ENCODE data around the gene PCSK5.
"Not testable (repeated sequence)": the region's sequence is repeated elsewhere in the genome, so short reads cannot be mapped to it uniquely, and the experiment has no call there.

PCSK5 gene

DNA sequence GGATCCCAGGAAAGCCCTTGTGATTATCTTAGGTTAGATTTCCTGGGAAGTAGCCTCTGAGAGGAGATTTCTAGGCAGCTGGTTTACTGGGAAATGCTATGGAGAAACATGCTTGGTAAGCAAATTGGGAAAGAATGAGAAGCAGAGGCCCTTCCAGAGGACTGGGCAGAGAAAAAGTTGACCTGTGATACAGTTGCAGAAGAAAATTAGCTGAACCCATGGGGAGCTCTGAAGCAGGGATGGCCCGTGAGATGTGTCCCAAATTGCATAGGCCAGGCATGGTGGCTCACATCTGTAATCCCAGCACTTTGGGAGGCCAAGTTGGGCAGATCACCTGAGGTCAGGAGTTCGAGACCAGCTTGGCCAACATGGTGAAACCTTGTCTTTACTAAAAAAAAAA, 21.9 kb upstream of the PCSK5 start:
- H3K4me1 ChIP-seq (ENCODE audit: insufficient read depth, low read length); H3K9me3 ChIP-seq (ENCODE audit: low read length); H3K9ac ChIP-seq (ENCODE audit: low read length); H3K4me3 ChIP-seq (ENCODE audit: low read depth in 1 of 2, low read length in 2 of 2); H3K27ac ChIP-seq (ENCODE audit: low read depth, low read length); H3K36me3 ChIP-seq (ENCODE audit: insufficient read depth, low read length); H3K27me3 ChIP-seq (ENCODE audit: control insufficient read depth in 1 of 2, insufficient read depth in 2 of 2, low read length in 2 of 2): not testable (repeated sequence)

DNA sequence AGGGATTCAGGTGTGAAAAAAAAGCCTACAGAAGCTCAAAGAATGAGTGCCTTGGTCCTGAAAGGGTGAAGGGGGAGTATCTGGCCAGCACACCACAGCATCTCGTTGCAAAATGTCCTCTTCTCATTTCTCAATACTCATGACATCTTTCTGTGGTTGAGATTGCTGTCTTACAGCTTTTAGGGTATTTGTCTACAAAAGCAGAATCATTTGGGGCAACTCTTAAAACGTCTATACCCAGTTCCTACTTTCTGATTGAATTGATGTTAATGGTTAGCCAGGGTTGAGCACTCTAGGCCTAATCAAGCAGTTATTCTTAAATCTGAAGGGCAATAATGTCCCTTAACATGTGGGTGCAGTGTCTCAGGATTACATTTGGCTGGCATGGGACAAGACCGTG, 21.2 kb upstream of the PCSK5 start:
- H3K4me1 ChIP-seq (ENCODE audit: insufficient read depth, low read length): no peaks in the 10 kb centered on the region
- H3K36me3 ChIP-seq (ENCODE audit: insufficient read depth, low read length): no peaks in the 10 kb centered on the region
- H3K9ac ChIP-seq (ENCODE audit: low read length): no peak overlapping the region

DNA sequence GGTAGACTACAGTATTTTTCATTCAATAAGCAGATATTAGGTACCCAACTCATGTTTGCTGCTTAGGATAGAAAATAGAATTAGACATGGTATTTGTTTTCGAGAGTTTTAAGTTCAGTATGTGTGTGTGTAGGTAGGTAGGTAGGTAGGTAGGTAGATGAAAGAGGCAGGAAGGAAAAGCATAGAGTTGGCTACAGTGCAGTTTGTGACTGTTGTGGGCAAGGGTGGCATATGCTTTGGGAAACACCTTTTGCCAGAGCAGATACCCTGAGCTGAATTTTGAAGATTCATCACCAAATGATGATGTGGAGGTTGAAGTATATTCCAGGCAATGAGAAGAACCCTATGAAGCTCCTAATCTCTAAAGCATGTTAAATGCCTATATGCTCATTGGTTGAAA, 20.0 kb upstream of the PCSK5 start:
- H3K4me3 ChIP-seq (ENCODE audit: low read depth in 1 of 2, low read length in 2 of 2): no peak overlapping the region
- no peak overlapping the region for H3K27ac ChIP-seq (ENCODE audit: low read depth, low read length)
- no peaks in the 10 kb centered on the region for H3K9me3 ChIP-seq (ENCODE audit: low read length)
- H3K4me1 ChIP-seq (ENCODE audit: insufficient read depth, low read length): no peaks in the 10 kb centered on the region
- H3K36me3 ChIP-seq (ENCODE audit: insufficient read depth, low read length): no peaks in the 10 kb centered on the region
- H3K27me3 ChIP-seq (ENCODE audit: control insufficient read depth in 1 of 2, insufficient read depth in 2 of 2, low read length in 2 of 2): no peaks in the 10 kb centered on the region
- H3K9ac ChIP-seq (ENCODE audit: low read length): no peak overlapping the region

More for the DNA sequence above, 21.2 kb upstream of the PCSK5 start:
- no peaks in the 10 kb centered on the region for H3K27me3 ChIP-seq (ENCODE audit: control insufficient read depth in 1 of 2, insufficient read depth in 2 of 2, low read length in 2 of 2)
- no peak overlapping the region for H3K4me3 ChIP-seq (ENCODE audit: low read depth in 1 of 2, low read length in 2 of 2)
- H3K9me3 ChIP-seq (ENCODE audit: low read length): no peaks in the 10 kb centered on the region
- H3K27ac ChIP-seq (ENCODE audit: low read depth, low read length): no peak overlapping the region

DNA sequence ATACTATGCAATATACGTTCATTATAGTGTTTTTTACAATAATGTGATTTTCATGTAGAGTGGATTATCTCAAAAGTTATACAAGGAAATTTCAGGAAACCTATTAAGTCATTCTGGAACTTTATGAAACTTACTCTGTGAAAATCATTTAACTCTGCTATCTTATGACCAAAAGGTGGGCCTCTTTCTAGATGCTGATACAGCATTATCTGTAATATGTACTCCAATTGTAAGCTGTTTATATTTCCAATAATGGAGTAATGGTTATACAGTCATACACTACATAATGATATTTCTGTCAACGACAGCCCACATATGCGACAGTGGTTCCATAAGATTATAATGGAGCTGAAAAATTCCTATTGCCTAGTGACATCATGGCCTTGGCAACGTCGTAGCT, 18.8 kb upstream of the PCSK5 start:
- Histone ChIP-seq H3K4me3 (ENCODE audit: low read depth in 1 of 2, low read length in 2 of 2) (no peak overlapping the region), H3K4me1 (ENCODE audit: insufficient read depth, low read length) (no peaks in the 10 kb centered on the region), H3K27ac (ENCODE audit: low read depth, low read length) (no peak overlapping the region), H3K9me3 (ENCODE audit: low read length) (no peaks in the 10 kb centered on the region), H3K27me3 (ENCODE audit: control insufficient read depth in 1 of 2, insufficient read depth in 2 of 2, low read length in 2 of 2) (no peaks in the 10 kb centered on the region), H3K9ac (ENCODE audit: low read length) (no peak overlapping the region), H3K36me3 (ENCODE audit: insufficient read depth, low read length) (no peaks in the 10 kb centered on the region)

DNA sequence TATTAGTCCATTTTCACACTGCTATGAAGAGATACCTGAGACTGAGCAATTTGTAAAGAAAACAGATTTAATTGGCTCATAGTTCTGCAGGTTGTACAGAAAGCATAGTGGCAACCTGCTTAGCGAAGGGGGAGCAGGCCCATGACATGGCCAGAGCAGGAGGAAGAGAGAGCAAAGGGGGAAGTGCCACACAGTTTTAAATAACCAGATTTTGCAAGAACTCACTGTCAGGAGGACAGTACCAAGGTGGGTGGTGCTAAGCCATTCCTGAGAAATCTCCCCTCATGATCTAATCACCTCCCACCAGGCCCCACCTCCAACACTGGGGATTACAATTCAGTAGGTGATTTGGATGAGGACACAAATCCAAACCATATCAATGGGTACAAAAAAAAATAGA, 16.8 kb upstream of the PCSK5 start:
- Histone ChIP-seq H3K9me3 (ENCODE audit: low read length) (no peaks in the 10 kb centered on the region), H3K4me1 (ENCODE audit: insufficient read depth, low read length) (no peaks in the 10 kb centered on the region), H3K9ac (ENCODE audit: low read length) (no peak overlapping the region)

DNA sequence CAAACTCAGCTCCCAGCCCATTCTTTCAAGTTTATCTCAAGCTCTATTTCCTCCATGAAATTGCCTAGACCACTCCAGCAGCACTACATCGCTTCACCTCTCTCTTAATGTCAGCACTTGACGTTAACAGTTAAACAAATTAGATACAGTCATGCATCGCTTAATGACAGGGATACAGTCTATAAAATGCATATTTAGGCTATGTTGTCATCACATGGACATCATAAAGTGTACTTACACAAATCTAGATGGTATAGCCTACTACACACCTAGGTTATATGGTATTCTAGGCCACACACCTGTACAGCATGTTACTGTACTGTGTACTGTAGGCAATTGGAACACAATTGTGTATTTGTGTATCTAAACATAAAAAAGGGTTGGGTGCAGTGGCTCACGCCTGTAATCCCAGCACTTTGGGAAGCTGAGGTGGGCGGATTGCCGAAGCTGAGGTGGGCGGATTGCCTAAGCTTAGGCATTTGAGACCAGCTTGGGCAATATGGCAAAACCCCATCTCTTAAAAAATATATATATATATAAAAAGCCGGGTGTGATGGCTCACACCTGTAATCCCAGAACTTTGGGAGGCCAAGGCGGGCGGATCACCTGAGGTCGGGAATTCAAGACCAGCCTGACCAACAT, 13.4 kb upstream of the PCSK5 start:
- H3K9ac ChIP-seq (ENCODE audit: low read length): no peak overlapping the region
- H3K4me1 ChIP-seq (ENCODE audit: insufficient read depth, low read length): no peaks in the 10 kb centered on the region
- no peak overlapping the region for H3K4me3 ChIP-seq (ENCODE audit: low read depth in 1 of 2, low read length in 2 of 2)
- H3K27me3 ChIP-seq (ENCODE audit: control insufficient read depth in 1 of 2, insufficient read depth in 2 of 2, low read length in 2 of 2): no peaks in the 10 kb centered on the region
- no peaks in the 10 kb centered on the region for H3K36me3 ChIP-seq (ENCODE audit: insufficient read depth, low read length)
- H3K27ac ChIP-seq (ENCODE audit: low read depth, low read length): no peak overlapping the region
- H3K9me3 ChIP-seq (ENCODE audit: low read length): no peaks in the 10 kb centered on the region

More for the DNA sequence above, 16.8 kb upstream of the PCSK5 start:
- H3K27ac ChIP-seq (ENCODE audit: low read depth, low read length): no peak overlapping the region
- H3K27me3 ChIP-seq (ENCODE audit: control insufficient read depth in 1 of 2, insufficient read depth in 2 of 2, low read length in 2 of 2): no peaks in the 10 kb centered on the region
- no peaks in the 10 kb centered on the region for H3K36me3 ChIP-seq (ENCODE audit: insufficient read depth, low read length)
- H3K4me3 ChIP-seq (ENCODE audit: low read depth in 1 of 2, low read length in 2 of 2): no peak overlapping the region

DNA sequence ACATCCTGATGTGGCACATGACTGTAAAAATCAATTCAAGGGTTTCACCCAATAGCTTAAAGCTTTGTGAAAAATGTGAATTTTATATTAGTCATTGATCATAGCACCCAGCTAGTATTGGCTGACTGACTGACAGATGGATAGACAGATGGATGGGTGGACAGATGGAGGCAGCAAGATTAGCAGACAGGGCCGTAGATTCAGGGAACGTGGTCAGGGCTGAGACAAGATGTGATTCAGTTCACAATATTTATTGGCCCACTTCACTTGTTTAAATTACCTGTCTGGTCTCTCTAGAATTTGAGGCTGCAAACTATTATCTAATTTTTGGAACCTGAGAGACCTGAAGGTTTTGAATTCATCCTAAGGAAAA, 12.0 kb upstream of the PCSK5 start:
- no peaks in the 10 kb centered on the region for H3K9me3 ChIP-seq (ENCODE audit: low read length)
- no peaks in the 10 kb centered on the region for H3K36me3 ChIP-seq (ENCODE audit: insufficient read depth, low read length)
- no peaks in the 10 kb centered on the region for H3K4me1 ChIP-seq (ENCODE audit: insufficient read depth, low read length)
- H3K27me3 ChIP-seq (ENCODE audit: control insufficient read depth in 1 of 2, insufficient read depth in 2 of 2, low read length in 2 of 2): no peaks in the 10 kb centered on the region
- H3K4me3 ChIP-seq (ENCODE audit: low read depth in 1 of 2, low read length in 2 of 2): no peak overlapping the region
- H3K9ac ChIP-seq (ENCODE audit: low read length): no peak overlapping the region
- no peak overlapping the region for H3K27ac ChIP-seq (ENCODE audit: low read depth, low read length)

DNA sequence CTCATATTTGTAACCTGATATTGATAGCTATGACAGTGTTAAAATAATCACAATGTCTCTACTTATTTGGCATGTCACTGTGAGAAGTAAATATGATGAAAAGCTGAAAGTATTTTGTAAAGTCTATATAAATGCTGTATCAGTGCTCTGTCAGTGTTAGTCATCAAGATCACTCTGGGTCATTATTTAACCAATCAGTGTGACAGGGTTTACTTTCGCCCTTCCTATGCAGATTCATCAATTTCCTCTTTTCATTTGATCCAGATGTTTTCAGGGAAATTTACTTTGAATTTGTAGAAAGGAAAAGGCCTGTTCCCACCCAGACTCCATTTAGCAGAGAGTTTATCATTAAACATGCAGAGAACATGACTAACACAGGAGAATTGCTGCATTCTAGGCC, 9.9 kb upstream of the PCSK5 start:
- Histone ChIP-seq H3K36me3 (ENCODE audit: insufficient read depth, low read length) (no peaks in the 10 kb centered on the region), H3K27me3 (ENCODE audit: control insufficient read depth in 1 of 2, insufficient read depth in 2 of 2, low read length in 2 of 2) (no peaks in the 10 kb centered on the region), H3K9ac (ENCODE audit: low read length) (no peak overlapping the region), H3K4me3 (ENCODE audit: low read depth in 1 of 2, low read length in 2 of 2) (no peak overlapping the region), H3K27ac (ENCODE audit: low read depth, low read length) (no peak overlapping the region), H3K4me1 (ENCODE audit: insufficient read depth, low read length) (no peaks in the 10 kb centered on the region), H3K9me3 (ENCODE audit: low read length) (no peaks in the 10 kb centered on the region)

DNA sequence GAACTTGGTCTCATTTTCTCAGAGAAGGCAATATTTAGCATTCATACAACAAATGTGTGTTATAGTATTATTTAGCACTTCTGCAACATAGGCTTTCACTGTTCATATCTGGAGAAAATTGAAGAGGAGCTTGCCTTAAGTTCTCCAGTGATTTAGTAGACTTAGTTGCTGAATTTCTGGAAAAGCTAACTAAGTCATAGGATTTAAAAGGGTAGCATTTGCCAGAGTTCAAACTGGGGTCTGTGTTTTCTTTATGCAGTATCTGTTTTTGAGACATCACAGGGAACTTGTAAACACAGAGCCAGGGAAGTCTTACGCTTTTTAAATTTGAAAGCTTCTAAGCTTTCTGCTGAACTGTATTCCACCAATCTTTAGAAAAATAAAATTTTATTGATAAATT, 8.7 kb upstream of the PCSK5 start:
- Histone ChIP-seq H3K27ac (ENCODE audit: low read depth, low read length) (no peak overlapping the region), H3K4me1 (ENCODE audit: insufficient read depth, low read length) (no peaks in the 10 kb centered on the region), H3K9me3 (ENCODE audit: low read length) (no peaks in the 10 kb centered on the region), H3K9ac (ENCODE audit: low read length) (no peak overlapping the region), H3K27me3 (ENCODE audit: control insufficient read depth in 1 of 2, insufficient read depth in 2 of 2, low read length in 2 of 2) (no peaks in the 10 kb centered on the region), H3K36me3 (ENCODE audit: insufficient read depth, low read length) (no peaks in the 10 kb centered on the region), H3K4me3 (ENCODE audit: low read depth in 1 of 2, low read length in 2 of 2) (no peak overlapping the region)

DNA sequence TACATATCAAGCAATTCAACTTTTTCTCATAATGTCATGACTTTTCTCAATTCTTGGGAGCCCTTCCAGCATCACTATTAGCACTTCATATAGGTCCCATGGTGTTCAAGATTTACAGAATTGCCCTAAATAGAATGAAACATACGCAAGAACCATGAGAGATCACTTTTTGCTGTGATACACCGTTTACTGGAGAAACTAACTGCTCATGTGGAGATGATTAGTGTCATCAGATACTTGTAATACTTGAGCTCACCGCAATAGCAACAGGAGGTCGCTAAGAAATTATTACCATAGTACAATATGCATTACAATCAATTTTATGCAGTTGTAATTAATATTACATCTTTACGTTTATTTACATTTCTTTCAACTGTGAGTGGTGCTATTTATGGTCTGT, 4.8 kb upstream of the PCSK5 start:
- Histone ChIP-seq H3K4me3 (ENCODE audit: low read depth in 1 of 2, low read length in 2 of 2) (no peak overlapping the region), H3K27ac (ENCODE audit: low read depth, low read length) (no peak overlapping the region), H3K4me1 (ENCODE audit: insufficient read depth, low read length) (peaks cover 4% of the 10 kb centered on the region), H3K9ac (ENCODE audit: low read length) (no peak overlapping the region), H3K36me3 (ENCODE audit: insufficient read depth, low read length) (no peaks in the 10 kb centered on the region), H3K27me3 (ENCODE audit: control insufficient read depth in 1 of 2, insufficient read depth in 2 of 2, low read length in 2 of 2) (no peaks in the 10 kb centered on the region), H3K9me3 (ENCODE audit: low read length) (no peaks in the 10 kb centered on the region)

DNA sequence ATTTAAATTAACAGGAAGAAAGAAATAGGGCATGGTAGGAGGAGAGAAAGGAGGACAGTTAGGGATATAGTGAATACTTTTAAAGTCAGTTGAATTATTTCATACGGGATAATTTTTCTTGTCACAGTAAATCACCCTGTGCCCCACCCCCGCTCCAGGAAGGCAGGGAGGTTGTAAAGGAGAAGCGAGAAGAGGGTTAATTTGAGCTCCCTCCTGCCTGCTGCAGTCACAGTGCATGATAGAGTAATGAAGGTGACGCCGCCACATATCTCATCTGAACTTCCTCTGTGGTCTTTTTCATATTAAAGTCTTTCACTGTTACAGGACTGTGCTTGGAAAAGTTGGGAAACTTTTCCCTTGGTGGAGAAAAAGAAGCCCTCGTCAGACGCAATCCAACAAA, 896 bp upstream of the PCSK5 start:
- Histone ChIP-seq H3K27ac (ENCODE audit: low read depth, low read length) (peak overlapping the region; percentile 81), H3K36me3 (ENCODE audit: insufficient read depth, low read length) (no peaks in the 10 kb centered on the region), H3K27me3 (ENCODE audit: control insufficient read depth in 1 of 2, insufficient read depth in 2 of 2, low read length in 2 of 2) (no peaks in the 10 kb centered on the region), H3K4me1 (ENCODE audit: insufficient read depth, low read length) (peaks cover 11% of the 10 kb centered on the region), H3K4me3 (ENCODE audit: low read depth in 1 of 2, low read length in 2 of 2) (peak overlapping the region; percentile 78 to 86), H3K9ac (ENCODE audit: low read length) (peak overlapping the region; percentile 32), H3K9me3 (ENCODE audit: low read length) (no peaks in the 10 kb centered on the region)

DNA sequence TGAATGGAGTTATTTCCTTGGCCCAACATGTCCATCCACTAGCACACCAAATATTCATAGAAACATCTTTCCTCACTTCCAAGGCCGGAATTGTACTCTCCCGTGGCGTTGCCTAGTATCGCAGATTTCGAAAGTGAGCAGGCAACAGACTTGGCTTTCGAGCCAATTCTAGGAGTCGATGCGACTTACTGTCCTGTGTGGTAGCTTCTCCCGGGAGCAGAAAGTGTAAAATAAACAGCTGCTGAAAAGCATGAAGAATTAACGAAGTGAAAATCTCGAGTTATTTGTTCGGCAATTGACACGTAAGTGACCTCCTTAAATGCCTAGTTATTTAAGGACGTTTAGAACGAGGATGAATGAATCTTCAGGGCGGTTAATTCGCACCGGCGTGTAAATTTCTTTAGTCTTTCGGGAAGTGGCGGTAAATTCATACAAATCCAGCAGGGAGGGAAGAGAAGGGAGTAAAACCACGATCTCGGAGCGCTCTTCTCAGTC, 449 bp upstream of the PCSK5 start:
- Histone ChIP-seq H3K4me3 (ENCODE audit: low read depth in 1 of 2, low read length in 2 of 2) (peak overlapping the region; percentile 78 to 86), H3K36me3 (ENCODE audit: insufficient read depth, low read length) (no peaks in the 10 kb centered on the region), H3K27ac (ENCODE audit: low read depth, low read length) (peak overlapping the region; percentile 81), H3K27me3 (ENCODE audit: control insufficient read depth in 1 of 2, insufficient read depth in 2 of 2, low read length in 2 of 2) (no peaks in the 10 kb centered on the region), H3K9ac (ENCODE audit: low read length) (peak overlapping the region; percentile 32), H3K4me1 (ENCODE audit: insufficient read depth, low read length) (peaks cover 15% of the 10 kb centered on the region), H3K9me3 (ENCODE audit: low read length) (no peaks in the 10 kb centered on the region)
